Brain microvascular endothelial cell (primary cell): ENCODE measurements around the gene ZGRF1.
"Not testable (repeated sequence)": the region's sequence is repeated elsewhere in the genome, so short reads cannot be mapped to it uniquely, and the experiment has no call there.

Experiments used
- DNase-seq: peaks from one replicate; pipeline ENCODE4 v3.0.0-alpha.2; 2020
- H3K27ac ChIP-seq: fragments of 250-450 bp; sonication (Bioruptor Pico); 2 replicates; pipeline ENCODE4 v1.5.1; 2020; ENCODE audit warnings: mild to moderate bottlenecking, moderate library complexity
- H3K27me3 ChIP-seq: fragments of 250-450 bp; sonication (Bioruptor Pico); replicated peaks from 2 replicates; pipeline ENCODE4 v1.5.1; 2020; ENCODE audit warnings: mild to moderate bottlenecking
- H3K36me3 ChIP-seq: fragments of 250-450 bp; sonication (Bioruptor Pico); replicated peaks from 2 replicates; pipeline ENCODE4 v1.5.1; 2020; ENCODE audit warnings: mild to moderate bottlenecking
- H3K4me3 ChIP-seq: 2 replicates; pipeline ENCODE4 v1.5.1; 2011; ENCODE audit warnings: low read depth, mild to moderate bottlenecking, control low read depth, low read length, moderate library complexity
- CTCF ChIP-seq: IDR thresholded peaks from 2 replicates; pipeline ENCODE4 v1.5.1; 2011; ENCODE audit warnings: low read depth, mild to moderate bottlenecking, moderate library complexity, low read length, control low read depth, inconsistent platforms; ENCODE audit errors: missing control alignments
- in situ Hi-C: cut with HindIII; loops from 2 replicates; pipeline ENCODE4 v1.10.0; 2017; ENCODE audit warnings: low sequenced_read_pairs, low pct_ligation_motif_present

Gene ZGRF1

GRCh38 chr4:112633477-112634235 lies 3.1 kb downstream of the ZGRF1 start:
- peaks cover 3% of the 10 kb centered on the region for H3K36me3 ChIP-seq
- peak; percentile 28 for TF ChIP-seq CTCF
- no peaks in the 10 kb centered on the region for H3K27me3 ChIP-seq
- no peak overlapping the region for H3K4me3 ChIP-seq
- in situ Hi-C loops = no loop called here
- no peak for DNase-seq
- no peak overlapping the region for H3K27ac ChIP-seq

- Histone ChIP-seq H3K27ac (no peak overlapping the region), H3K4me3 (no peak overlapping the region), H3K27me3 (no peaks in the 10 kb centered on the region), H3K36me3 (no peaks in the 10 kb centered on the region)
- no peak for DNase-seq
- in situ Hi-C loops = no loop called here
- TF ChIP-seq CTCF = no peak
Observed at GRCh38 chr4:112626228-112626627, 10.5 kb downstream of the ZGRF1 start.

- Histone ChIP-seq H3K4me3 (no peak overlapping the region), H3K27me3 (no peaks in the 10 kb centered on the region), H3K36me3 (no peaks in the 10 kb centered on the region), H3K27ac (no peak overlapping the region)
- no peak for TF ChIP-seq CTCF
- in situ Hi-C loops = loop anchor here (25.0 kb wide), 1 partner anchor 280 kb away; no protein-coding TSS in a partner anchor
- no peak for DNase-seq
Observed at GRCh38 chr4:112616984-112617383, 19.7 kb downstream of the ZGRF1 start.

GRCh38 chr4:112612814-112613213 lies 23.9 kb downstream of the ZGRF1 start:
- in situ Hi-C loops = loop anchor here (25.0 kb wide), 1 partner anchor 276 kb away; no protein-coding TSS in a partner anchor
- DNase-seq, H3K27me3 ChIP-seq, H3K36me3 ChIP-seq, H3K27ac ChIP-seq, H3K4me3 ChIP-seq: not testable (repeated sequence)

- Histone ChIP-seq H3K27me3 (no peaks in the 10 kb centered on the region), H3K4me3 (no peak overlapping the region), H3K36me3 (no peaks in the 10 kb centered on the region), H3K27ac (no peak overlapping the region)
- in situ Hi-C loops = loop anchor here (25.0 kb wide), 1 partner anchor 267 kb away; no protein-coding TSS in a partner anchor
- DNase-seq = peak; percentile 76
- peak; percentile 71 for TF ChIP-seq CTCF
Observed at GRCh38 chr4:112604589-112604988, 32.1 kb downstream of the ZGRF1 start.

- H3K27me3 ChIP-seq = no peaks in the 10 kb centered on the region
- H3K4me3 ChIP-seq = no peak overlapping the region
- in situ Hi-C loops = no loop called here
- H3K36me3 ChIP-seq = no peaks in the 10 kb centered on the region
- no peak for TF ChIP-seq CTCF
- H3K27ac ChIP-seq = no peak overlapping the region
- DNase-seq = no peak
Observed at GRCh38 chr4:112594993-112595392, 41.7 kb downstream of the ZGRF1 start.
